Measurements from ENCODE around the gene TMEM63C.
"Not testable (repeated sequence)": the region's sequence is repeated elsewhere in the genome, so short reads cannot be mapped to it uniquely, and the experiment has no call there.

Gene TMEM63C

DNA sequence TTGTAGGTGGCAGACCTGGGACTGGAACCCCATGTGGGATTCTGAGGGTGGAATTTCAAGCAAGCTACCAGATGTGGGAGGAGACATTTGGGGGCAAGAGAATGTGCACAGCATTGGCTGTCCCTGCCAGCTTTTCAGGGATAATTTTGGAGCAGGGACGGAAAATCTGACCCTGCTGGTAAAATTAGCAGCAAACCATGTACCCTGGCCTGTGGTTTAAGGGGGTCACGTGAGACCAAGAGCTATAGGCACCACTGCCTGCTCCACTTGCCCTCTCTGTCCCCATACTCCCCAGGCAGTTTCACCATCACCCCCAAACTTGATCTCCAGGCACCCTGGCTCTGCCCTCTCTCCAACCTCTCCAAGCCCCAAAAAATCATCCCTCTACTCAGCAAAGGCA lies 26.5 kb upstream of the TMEM63C start:
- in situ Hi-C loops (cut with HindIII; ENCODE audit: low sequenced_read_pairs), result no loop called here

- in situ Hi-C loops (cut with HindIII; ENCODE audit: low sequenced_read_pairs), result no loop called here
Observed at GRCh38 chr14:77157740-77158139, 23.9 kb upstream of the TMEM63C start.

- in situ Hi-C loops (cut with HindIII; ENCODE audit: low sequenced_read_pairs), result no loop called here
Observed at GRCh38 chr14:77158175-77158881, 23.3 kb upstream of the TMEM63C start.

DNA sequence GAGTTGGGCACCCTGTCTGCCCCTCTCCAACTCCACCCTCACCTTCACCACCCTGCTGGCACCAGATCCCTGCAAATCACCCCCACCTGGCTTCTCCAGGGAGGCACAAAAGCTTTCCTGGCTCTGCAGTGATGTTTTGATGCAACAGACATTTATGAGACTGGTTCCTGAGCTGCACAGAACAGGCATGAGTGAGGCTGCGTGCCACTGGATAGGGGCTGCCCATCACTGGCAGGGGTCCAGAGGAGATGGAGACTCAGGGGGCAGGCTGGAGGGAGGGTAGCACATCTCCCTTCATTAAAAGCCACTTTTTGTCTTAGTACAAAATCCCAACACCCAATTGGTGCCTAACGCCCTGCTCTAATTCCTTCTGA lies 22.7 kb upstream of the TMEM63C start:
- in situ Hi-C loops (cut with HindIII; ENCODE audit: low sequenced_read_pairs), result no loop called here

- in situ Hi-C loops (cut with HindIII; ENCODE audit: low sequenced_read_pairs), result no loop called here
Observed at GRCh38 chr14:77161011-77161410, 20.6 kb upstream of the TMEM63C start.

GRCh38 chr14:77170045-77170444 lies 11.6 kb upstream of the TMEM63C start:
- in situ Hi-C loops (cut with HindIII; ENCODE audit: low sequenced_read_pairs), result no loop called here

DNA sequence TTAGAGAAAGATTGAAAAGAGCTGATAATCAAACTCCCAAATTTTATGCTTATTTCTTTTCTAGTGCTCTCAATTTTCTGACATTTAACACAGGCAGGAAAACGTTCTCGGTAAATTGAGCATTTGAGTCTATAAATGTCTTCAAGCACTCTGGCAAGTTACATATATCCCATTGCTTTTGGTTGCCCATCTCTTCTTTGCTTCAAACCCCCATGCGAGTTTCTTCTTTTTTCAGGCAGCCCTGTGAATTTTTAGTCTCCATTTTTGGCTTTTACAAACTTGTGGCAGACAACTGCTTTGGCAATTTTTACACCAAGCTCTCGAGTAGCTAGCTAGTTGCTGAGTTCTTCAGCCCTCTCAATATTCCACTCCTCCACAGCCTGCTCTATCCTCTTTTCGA lies 8.7 kb upstream of the TMEM63C start:
- in situ Hi-C loops (cut with HindIII; ENCODE audit: low sequenced_read_pairs), result no loop called here

DNA sequence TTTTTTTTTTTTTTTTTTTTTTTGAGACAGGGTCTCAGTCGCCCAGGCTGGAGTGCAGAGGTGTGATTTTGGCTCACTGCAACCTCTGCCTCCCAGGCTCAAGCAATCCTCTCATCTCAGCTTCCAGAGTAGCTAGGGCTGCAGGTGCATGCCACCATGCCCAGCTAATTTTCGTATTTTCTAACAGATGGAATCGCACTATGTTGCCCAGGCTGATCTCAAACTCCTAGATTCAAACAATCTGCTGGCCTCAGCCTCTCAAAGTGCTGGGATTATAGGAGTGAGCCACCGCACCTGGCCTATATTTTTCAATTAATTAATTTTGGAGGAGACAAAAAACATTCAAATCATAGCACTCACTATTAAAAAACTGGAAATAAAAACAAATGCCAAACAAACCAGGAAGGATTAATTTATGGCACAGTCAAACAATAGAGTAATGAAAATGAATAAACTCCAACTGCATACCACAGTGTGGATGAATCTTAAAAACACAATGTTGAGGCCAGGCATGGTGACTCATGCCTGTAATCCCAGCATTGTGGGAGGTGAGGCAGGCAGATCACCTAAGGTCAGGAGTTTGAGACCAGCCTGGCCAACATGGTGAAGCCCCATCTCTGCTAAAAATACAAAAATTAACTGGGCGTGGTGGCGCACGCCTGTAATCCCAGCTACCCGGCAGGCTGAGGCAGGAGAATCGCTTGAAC lies 7.5 kb upstream of the TMEM63C start:
- in situ Hi-C loops (cut with HindIII; ENCODE audit: low sequenced_read_pairs), result not testable (repeated sequence)

DNA sequence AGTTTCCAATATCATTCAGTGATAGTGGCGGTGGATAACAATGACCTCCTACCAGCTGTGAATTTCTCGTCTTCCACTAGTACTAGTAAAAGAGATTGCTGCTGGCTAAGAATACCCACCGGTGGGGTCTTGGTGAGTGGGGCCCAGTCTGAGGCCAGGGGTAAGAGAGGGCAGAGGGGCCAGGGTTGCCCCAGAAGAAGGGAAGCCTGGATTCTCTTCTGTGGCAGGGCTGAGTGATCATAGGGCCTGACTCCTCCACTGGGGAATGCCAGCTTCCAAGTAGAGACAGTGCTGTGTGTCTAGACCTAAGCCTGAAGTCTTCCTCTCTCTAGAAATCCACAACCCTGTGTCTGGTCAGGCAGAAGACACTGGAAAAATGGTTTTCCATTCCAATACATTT lies 5.8 kb upstream of the TMEM63C start:
- in situ Hi-C loops (cut with HindIII; ENCODE audit: low sequenced_read_pairs), result loop anchor here (5.0 kb wide), 1 partner anchor 61 kb away; no protein-coding TSS in a partner anchor

DNA sequence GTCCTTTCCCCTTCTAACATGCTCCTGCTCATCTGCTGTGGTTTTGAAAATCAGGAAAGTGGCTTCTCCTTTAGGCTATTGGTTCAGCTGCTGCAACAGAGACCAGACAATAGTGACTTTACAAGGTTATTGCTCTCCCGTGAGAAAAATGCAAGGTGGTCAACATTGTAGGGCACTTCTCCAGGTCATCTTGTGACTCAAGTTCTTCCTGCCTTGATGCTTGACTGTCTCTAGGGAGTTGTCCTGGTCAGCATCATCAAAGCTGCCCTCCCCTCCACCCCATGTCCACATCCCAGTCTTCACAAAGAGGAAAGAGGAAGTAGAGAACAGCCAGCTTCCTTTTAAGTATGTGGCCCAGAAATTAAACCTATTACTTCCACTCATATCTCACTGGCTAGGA lies 3.9 kb upstream of the TMEM63C start:
- in situ Hi-C loops (cut with HindIII; ENCODE audit: low sequenced_read_pairs), result loop anchor here (5.0 kb wide), 1 partner anchor 60 kb away; no protein-coding TSS in a partner anchor

GRCh38 chr14:77178656-77179055 lies 2.9 kb upstream of the TMEM63C start:
- in situ Hi-C loops (cut with HindIII; ENCODE audit: low sequenced_read_pairs), result loop anchor here (5.0 kb wide), 1 partner anchor 59 kb away; no protein-coding TSS in a partner anchor

GRCh38 chr14:77180726-77181602 lies 634 bp upstream of the TMEM63C start:
- in situ Hi-C loops (cut with HindIII; ENCODE audit: low sequenced_read_pairs), result no loop called here

- in situ Hi-C loops (cut with HindIII; ENCODE audit: low sequenced_read_pairs), result no loop called here
Observed at GRCh38 chr14:77183896-77184295, 2.3 kb downstream of the TMEM63C start.

DNA sequence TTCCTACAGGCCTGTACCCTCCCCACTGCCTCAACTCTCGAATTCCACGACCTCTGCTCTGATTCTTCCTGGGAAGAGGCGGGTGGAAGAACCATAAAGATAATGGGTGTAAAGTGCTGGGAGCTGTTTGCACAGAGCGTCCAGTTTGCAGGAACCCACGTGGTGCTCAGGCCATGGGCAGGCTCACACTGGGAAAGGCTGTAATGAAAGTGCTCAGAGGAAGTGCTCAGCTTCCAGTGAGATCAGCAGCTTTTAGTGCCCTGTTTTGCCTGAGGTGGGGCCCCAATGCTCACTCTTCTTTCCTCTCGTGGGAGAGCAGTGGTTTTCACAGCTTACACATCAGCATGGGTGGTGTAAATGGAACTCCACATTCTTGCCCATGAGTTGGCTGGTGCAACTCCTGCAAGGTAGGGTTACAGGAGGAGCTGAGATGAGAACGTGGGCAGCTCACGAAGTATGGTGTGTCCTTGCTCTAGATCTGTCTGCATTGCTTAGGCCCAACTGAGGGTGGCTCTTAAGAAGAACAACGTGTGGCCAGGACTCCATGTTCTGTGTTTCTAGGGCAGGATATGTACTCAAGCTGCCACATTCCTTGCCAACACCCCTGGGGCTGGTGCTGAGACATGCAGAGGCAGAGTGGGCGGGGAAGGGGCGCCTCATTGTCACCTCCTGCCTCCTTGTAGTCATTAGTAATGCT lies 2.9 kb downstream of the TMEM63C start:
- in situ Hi-C loops (cut with HindIII; ENCODE audit: low sequenced_read_pairs), result no loop called here

GRCh38 chr14:77185093-77185465 lies 3.5 kb downstream of the TMEM63C start:
- in situ Hi-C loops (cut with HindIII; ENCODE audit: low sequenced_read_pairs), result no loop called here

DNA sequence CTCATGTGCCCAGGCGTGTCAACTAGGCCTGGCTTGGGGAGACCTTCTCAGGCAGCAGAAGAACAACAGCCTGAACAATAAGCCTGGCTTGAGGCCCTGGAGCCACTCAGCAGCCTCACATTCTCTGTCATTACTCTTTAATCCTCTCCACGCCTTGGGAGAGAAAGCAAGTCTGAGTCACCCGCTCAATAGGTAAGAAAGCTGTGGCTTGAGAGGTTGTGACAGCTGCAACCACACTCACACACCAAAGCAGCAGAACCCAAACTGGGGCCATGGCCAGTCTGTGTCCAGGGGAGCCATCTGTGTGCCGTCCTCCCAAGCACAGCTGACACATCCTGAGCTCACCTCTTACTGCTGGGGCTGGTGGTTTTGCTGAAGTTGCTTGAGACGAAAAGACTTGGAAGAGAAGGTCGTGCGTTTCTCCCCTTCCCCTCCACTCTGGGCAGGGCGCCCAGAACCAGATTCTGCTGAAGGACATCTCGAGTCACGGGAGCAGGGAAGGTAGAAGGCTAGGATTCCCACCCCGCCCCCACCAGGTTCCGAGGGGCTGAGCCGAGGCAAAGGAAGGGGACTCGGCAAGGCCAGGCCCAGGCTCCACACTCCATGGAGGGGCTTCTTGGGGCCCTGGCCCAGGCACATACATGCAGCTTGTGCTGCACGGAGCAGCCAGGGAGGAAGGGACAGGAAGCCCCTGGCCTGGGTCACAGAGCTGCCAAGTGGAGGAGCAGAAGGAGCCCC lies 5.5 kb downstream of the TMEM63C start:
- in situ Hi-C loops (cut with HindIII; ENCODE audit: low sequenced_read_pairs), result no loop called here

- in situ Hi-C loops (cut with HindIII; ENCODE audit: low sequenced_read_pairs), result no loop called here
Observed at GRCh38 chr14:77187649-77188012, 6.0 kb downstream of the TMEM63C start.

DNA sequence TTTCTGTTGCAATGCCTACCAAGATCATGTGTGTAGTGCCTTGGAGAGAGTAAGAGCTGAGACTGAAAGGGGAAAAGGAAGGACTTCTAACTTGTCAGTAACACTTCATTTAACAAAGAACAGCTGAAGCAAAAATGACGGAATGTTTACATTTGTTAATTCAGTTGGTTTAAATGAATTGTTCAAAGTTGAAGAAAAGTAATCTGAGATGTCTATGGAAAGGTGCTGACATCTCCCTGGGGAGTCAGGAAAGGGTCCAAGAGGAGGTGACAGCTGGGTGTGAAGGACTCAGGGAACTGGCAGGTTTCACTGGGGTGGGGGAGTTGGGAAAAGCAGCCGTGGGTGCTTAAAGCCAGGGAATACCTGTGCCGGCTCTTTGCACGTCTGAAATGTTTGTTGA lies 7.9 kb downstream of the TMEM63C start:
- in situ Hi-C loops (cut with HindIII; ENCODE audit: low sequenced_read_pairs), result no loop called here

DNA sequence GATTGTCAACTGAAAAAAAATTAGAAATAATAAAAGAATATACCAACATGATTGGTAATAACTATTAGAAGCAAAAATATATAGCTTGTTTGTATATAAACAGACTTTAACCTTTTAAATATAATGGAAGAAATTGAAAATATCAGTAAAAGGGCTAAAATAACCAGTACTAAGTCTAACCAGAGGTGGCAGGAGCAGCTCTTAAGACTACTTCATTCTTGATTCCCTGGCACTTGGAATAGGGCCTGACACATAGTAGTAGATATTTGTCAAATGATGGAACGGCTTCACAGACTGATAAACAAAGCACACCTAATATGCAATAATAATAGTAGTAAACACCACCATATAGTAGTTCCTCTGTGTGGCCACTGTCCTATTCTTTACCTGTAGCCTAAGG lies 9.4 kb downstream of the TMEM63C start:
- in situ Hi-C loops (cut with HindIII; ENCODE audit: low sequenced_read_pairs), result no loop called here

- in situ Hi-C loops (cut with HindIII; ENCODE audit: low sequenced_read_pairs), result no loop called here
Observed at GRCh38 chr14:77194706-77195105, 13.1 kb downstream of the TMEM63C start.
